Measurements from ENCODE around the gene RSBN1.

DNA sequence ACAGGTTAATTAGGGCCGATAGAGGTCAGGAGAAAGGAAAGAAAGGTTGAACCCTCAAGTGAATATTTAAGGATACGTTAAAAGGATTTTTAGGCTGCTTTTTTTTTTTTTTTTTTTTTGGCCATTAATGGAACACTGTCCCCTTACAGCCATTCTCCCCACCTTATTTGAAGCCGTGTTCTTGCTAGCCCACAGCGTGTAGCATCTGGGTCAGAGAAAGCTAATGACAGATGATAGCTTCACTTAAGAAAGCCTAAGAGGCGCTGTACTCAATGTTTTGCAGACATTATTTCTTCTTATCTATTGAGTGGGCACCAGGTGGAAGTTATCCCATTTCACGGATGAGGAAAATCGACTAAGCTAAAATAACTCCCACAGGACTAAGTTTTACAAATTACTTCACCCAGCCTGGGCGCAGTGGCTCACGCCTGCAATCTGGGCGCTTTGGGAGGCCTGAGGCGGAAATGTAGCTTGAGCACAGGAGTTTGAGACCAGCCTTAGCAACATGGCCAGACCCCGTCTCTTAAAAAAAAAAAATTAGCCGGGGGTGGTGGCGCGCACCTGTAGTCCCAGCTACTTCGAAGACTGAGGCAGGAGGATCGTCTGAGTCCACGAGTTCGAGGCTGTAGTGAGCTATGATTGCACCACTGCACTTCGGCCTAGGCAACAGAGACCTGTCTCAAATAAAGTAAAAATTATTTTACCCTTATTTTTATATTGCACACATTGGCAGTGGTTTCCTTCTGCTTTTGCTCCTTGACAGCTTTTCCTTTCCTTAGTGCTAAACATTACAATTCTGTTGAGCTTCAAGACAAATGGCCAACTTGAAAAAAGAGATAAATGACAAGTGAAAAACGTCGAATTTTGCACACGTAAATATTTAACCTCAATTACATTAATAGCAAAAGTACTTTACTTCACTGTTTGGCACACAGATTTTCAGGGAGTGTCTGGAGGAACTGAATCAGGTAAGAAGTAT, 51.9 kb downstream of the RSBN1 start:
- no peak for TF ChIP-seq EZH2 (IDR thresholded peaks at IDR 0.05)
- no peak for TF ChIP-seq POLR2AphosphoS5 (IDR thresholded peaks at IDR 0.05; ENCODE audit: borderline replicate concordance, low read depth, low read length)
- no peak for TF ChIP-seq FOXP2 (optimal IDR thresholded peaks at IDR 0.05; ENCODE audit: control extremely low read depth, extremely low read length, insufficient read depth)
